BJ (cell line): Measurements from ENCODE around the gene SRSF2. TPM values are rescaled to one million over a fixed set of nuclear protein-coding genes. Genes with fewer than 3 reads are reported as not detected.

Experiments
- CTCF ChIA-PET: fragments of 350-600 bp; formaldehyde crosslinking; extraction: SDS; loops from one replicate; lab custom pipeline; 2021; ENCODE audit warnings: antibody characterized with exemption, inconsistent platforms; lab: Yijun Ruan, JAX
- POLR2A ChIA-PET: fragments of 300-600 bp; sonication (Branson Sonifier 250); formaldehyde crosslinking; extraction: SDS; loops from one replicate; lab custom pipeline; 2021; ENCODE audit warnings: antibody characterized with exemption; lab: Charles Lee
- DNase-seq: peaks from one replicate; pipeline ENCODE4 v3.0.0-alpha.2; 2011; ENCODE audit warnings: low read depth
- H3K27me3 ChIP-seq: 2 replicates; pipeline ENCODE4 v1.6.0; 2011; ENCODE audit warnings: low read length; ENCODE audit not compliant: control insufficient read depth, insufficient read depth
- H3K36me3 ChIP-seq: 2 replicates; pipeline ENCODE4 v1.5.1; 2011; ENCODE audit warnings: low read length; ENCODE audit not compliant: control insufficient read depth, insufficient read depth
- H3K4me3 ChIP-seq: 2 replicates; pipeline ENCODE4 v1.5.1; 2011; ENCODE audit warnings: low read depth, mild to moderate bottlenecking, control low read depth, low read length
- polyA plus RNA-seq: library from polyadenylated mRNA; depleted of rRNA; stranded (reverse); fragments of >200 nt; gene quantifications from 2 replicates; pipeline ENCODE4 v1.2.3, GENCODE V29; 2011
- TF ChIP-seq, protein P1 (sequence below): IDR thresholded peaks from 2 replicates; pipeline ENCODE4 v1.5.1; 2011; ENCODE audit warnings: low read depth, mild to moderate bottlenecking, control low read depth, inconsistent platforms, low read length, moderate library complexity; ENCODE audit not compliant: insufficient read depth

SRSF2 gene
- polyA plus RNA-seq, 1 experiment = 110 TPM

DNA sequence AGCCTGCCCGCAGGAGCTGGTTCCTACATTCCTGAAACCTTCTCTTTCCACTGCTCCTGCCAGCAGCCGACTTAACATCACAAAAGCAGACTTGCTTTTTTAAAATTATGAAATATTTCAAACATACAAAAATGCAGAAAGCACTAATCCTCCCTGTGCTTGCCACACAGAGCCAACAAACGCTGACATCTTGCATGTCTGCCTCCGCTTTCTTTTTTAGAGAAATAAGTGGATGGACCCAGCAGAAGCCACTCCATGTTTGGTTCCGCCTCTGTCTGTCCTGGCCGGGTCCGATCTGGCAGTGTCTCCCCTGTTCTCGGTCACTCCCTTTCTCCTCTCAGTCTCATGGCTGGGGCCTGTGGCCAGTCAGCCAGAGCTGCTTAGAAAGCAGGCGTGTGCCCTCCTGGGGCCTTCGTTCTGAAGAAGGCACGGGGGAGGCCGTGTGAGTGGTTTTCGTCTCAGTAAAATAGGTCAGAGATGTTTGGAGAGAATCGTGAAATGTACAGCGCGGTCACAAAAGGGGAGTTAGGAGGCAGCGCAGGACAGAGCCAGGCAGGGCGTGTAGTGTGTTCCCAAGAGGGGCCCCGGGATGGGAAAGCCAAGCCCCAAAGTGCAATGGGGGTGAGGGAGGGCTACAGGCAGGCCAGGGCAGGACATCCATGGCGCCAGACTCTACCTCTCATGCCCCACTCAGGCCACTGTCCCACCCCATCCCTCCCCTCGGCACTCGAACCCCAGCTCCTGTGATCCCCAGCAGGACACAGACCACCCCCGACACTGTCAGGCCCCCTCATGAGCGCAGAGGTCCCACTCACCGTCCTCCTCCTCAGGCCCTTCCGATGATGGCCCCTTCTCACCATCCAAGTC, 49.6 kb downstream of the SRSF2 start:
- ChIA-PET POLR2A (no interaction called here), CTCF (interaction anchor here (1.6 kb wide), 1 partner anchor 127 kb away, joined by 3 read pairs; no protein-coding TSS in a partner anchor)
- no peak for DNase-seq
- Histone ChIP-seq H3K36me3 (peaks cover 18% of the 10 kb centered on the region), H3K27me3 (no peaks in the 10 kb centered on the region), H3K4me3 (no peak overlapping the region)
- TF ChIP-seq, protein P1, sequence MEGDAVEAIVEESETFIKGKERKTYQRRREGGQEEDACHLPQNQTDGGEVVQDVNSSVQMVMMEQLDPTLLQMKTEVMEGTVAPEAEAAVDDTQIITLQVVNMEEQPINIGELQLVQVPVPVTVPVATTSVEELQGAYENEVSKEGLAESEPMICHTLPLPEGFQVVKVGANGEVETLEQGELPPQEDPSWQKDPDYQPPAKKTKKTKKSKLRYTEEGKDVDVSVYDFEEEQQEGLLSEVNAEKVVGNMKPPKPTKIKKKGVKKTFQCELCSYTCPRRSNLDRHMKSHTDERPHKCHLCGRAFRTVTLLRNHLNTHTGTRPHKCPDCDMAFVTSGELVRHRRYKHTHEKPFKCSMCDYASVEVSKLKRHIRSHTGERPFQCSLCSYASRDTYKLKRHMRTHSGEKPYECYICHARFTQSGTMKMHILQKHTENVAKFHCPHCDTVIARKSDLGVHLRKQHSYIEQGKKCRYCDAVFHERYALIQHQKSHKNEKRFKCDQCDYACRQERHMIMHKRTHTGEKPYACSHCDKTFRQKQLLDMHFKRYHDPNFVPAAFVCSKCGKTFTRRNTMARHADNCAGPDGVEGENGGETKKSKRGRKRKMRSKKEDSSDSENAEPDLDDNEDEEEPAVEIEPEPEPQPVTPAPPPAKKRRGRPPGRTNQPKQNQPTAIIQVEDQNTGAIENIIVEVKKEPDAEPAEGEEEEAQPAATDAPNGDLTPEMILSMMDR = no peak

DNA sequence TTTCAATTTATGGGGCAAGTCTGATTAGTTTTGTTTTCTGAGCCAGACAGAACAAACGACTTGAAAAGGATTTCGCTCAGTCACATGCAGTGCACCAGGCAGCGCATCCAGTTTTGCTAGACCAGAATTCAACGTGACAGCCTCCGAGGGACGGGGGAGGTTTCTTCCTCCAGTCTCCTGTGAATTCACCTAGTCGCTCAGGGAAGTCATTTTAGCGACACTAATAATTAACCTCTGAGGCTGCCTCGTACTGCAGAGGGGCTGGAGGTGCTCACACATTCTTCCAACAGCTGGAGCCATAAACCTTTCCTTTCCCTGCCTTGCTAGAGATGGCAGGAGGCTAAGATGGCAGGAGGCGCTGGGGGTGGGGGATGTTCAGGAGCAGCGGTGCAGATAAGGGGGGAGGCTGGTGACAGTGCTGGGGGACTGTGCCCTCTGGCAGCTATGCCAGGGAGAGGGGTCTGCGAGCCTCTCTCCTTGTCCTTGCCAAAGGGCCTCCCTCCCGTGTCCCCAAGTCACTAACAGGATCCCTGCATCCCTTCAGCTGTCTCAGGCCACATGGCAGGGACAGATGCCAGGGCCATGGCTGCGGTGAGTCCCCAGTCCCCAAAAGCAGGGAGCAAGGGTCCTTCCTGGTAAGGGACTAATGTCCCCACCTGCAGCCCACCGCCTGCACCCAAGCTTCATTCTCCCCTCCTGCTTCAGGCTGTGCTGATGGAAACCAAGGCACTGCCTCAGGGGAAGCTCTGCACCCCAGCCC, 50.4 kb downstream of the SRSF2 start:
- Histone ChIP-seq H3K27me3 (no peaks in the 10 kb centered on the region), H3K4me3 (no peak overlapping the region), H3K36me3 (peaks cover 24% of the 10 kb centered on the region)
- TF ChIP-seq, protein P1 = no peak
- CTCF ChIA-PET = interaction anchor here (0.6 kb wide), 1 partner anchor 46 kb away, joined by 3 read pairs; no protein-coding TSS in a partner anchor
- DNase-seq = no peak
- POLR2A ChIA-PET = no interaction called here

DNA sequence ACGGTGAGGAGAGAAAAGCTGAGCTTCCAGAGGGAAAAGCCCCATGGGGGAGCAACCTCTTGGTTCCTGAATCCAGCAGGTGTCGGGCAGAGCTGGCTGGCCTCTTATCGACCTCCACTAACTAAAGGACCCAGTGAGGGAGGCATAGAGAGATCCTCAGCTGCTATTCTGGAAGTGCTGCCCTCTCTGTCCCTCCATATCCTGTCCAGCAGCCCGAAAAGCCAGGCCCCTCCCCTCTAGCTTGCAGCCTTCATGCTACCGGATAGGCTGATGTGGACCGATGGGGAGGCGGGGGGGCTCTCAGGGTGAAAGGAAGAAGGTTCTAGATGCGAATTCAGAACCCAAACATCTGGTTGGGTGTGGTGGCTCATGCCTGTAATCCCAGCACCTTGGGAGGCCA, 51.3 kb downstream of the SRSF2 start:
- Histone ChIP-seq H3K36me3 (peaks cover 27% of the 10 kb centered on the region), H3K27me3 (no peaks in the 10 kb centered on the region), H3K4me3 (no peak overlapping the region)
- CTCF ChIA-PET = no interaction called here
- no peak for DNase-seq
- POLR2A ChIA-PET = no interaction called here
- TF ChIP-seq, protein P1 = no peak

DNA sequence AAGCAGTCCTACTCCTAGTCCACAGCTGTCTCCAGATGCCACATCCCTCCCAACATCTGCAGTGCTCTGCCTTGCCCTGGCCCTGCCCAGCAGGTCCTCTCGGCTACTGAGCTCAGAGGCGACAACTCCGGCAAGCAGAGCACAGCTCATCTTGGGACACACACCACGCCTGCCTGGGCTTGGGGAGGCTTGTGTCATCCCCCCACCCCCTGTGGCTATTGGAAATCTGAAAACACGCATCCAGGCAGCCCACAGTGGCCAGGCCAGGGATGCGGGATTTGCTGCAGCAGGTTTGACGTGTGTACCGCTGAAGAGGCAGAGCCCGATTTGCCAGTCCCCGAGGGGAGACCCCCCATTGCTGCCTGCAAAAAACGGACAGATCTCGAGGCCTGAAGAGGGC, 51.8 kb downstream of the SRSF2 start:
- ChIA-PET POLR2A (no interaction called here), CTCF (interaction anchor here (1.0 kb wide), 1 partner anchor 162 kb away, joined by 3 read pairs; no protein-coding TSS in a partner anchor)
- TF ChIP-seq, protein P1 = no peak
- no peak for DNase-seq
- Histone ChIP-seq H3K36me3 (peaks cover 28% of the 10 kb centered on the region), H3K4me3 (no peak overlapping the region), H3K27me3 (no peaks in the 10 kb centered on the region)

DNA sequence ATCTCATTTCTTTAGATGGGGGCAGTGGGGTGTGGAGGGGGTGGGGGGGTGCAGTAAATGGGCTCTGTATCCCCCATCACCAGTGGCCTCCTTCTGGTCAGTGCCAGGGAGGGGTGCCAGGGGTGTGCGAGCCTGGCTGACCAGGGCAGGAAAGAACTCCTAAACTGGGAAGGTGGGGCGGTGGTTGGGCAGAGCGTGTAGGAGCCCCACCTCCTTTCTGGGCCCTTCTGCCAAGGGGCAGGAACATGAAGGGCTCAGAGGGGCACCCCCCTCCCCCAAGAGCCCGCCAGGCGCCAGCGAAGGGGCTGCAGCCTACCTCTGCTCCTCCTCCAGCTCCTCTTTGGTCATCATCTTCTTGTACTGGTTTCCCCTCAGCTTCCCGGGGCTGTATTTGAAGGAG, 52.4 kb downstream of the SRSF2 start:
- Histone ChIP-seq H3K4me3 (no peak overlapping the region), H3K27me3 (no peaks in the 10 kb centered on the region), H3K36me3 (peaks cover 28% of the 10 kb centered on the region)
- TF ChIP-seq, protein P1 = no peak
- no peak for DNase-seq
- ChIA-PET POLR2A (no interaction called here), CTCF (interaction anchor here (1.0 to 1.2 kb wide), 3 partner anchors 13 to 162 kb away, joined by 3 read pairs; no protein-coding TSS in a partner anchor)
